Measurements from ENCODE around the gene SNX27. TPM values are rescaled to one million over a fixed set of nuclear protein-coding genes. Genes with fewer than 3 reads are reported as not detected.

SNX27 gene
- total and polyA plus RNA-seq, 10 of the 15 experiments (the other 5 are each of a cell fraction or from before 2014, with no cell fraction given): 3.8 to 21.8 (median 12.5) TPM

- DNase-seq (ENCODE audit: low read depth, low spot score): no peak
- ChIA-PET SMC1A (ENCODE audit: uncharacterized antibody, unreplicated experiment) (interaction anchor here (0.9 to 1.3 kb wide), 3 partner anchors 9 to 15 kb away, joined by 3 to 5 read pairs (median 3); no protein-coding TSS in a partner anchor), POLR2A (interaction anchor here (0.6 kb wide), 1 partner anchor 26 kb away, joined by 3 read pairs; no protein-coding TSS in a partner anchor), CTCF (interaction anchor here (1.0 to 1.8 kb wide), 3 partner anchors 13 to 154 kb away, joined by 3 to 5 read pairs (median 4); partner anchors contain the start of gene MRPL9), RAD21 (ENCODE audit: unreplicated experiment) (no interaction called here)
- in situ Hi-C loops (cut with MboI): no loop called here
- intact Hi-C loops (cut with micrococcal nuclease; ENCODE audit: unreplicated experiment): no loop called here
- BruUV-seq (replicated peaks): no TSS peak
- Histone ChIP-seq H3K4me1 (ENCODE audit: control insufficient read depth, insufficient read depth, low read length) (no peaks in the 10 kb centered on the region), H3K9ac (ENCODE audit: control insufficient read depth, insufficient read depth, low read length) (no peak overlapping the region), H2AFZ (ENCODE audit: control insufficient read depth, low read depth, low read length) (no peak overlapping the region), H3K4me3 (no peak overlapping the region), H3K9me3 (replicated peaks; ENCODE audit: control insufficient read depth, insufficient read depth, low read length) (no peaks in the 10 kb centered on the region), H3K27ac (ENCODE audit: control insufficient read depth, insufficient read depth) (no peak overlapping the region), H3K79me2 (ENCODE audit: control insufficient read depth, insufficient read depth, low read length) (peaks cover 15% of the 10 kb centered on the region), H3K4me2 (ENCODE audit: control insufficient read depth, insufficient read depth) (no peak overlapping the region), H3K27me3 (replicated peaks in 1 of 2; ENCODE audit: control insufficient read depth in 2 of 2, insufficient read depth in 2 of 2, low read length in 1 of 2) (no peaks in the 10 kb centered on the region), H3K36me3 (ENCODE audit: control insufficient read depth in 2 of 2, insufficient read depth in 2 of 2, low read length in 1 of 2) (no peaks in the 10 kb centered on the region), H4K20me1 (ENCODE audit: control insufficient read depth, insufficient read depth) (no peaks in the 10 kb centered on the region)
- TF ChIP-seq IRF3 (IDR thresholded peaks at IDR 0.05) (no peak), WRNIP1 (IDR thresholded peaks at IDR 0.05; ENCODE audit: borderline replicate concordance, low read depth, low read length) (no peak), HDAC6 (IDR thresholded peaks at IDR 0.05; ENCODE audit: unreplicated experiment) (no peak), SMAD1 (IDR thresholded peaks at IDR 0.05; ENCODE audit: low read depth, partially characterized antibody) (no peak), CHD4 (IDR thresholded peaks at IDR 0.05) (no peak), ATF2 (IDR thresholded peaks at IDR 0.05; ENCODE audit: low read length) (no peak), ZNF592 (IDR thresholded peaks at IDR 0.05) (no peak), MEF2A (IDR thresholded peaks at IDR 0.05; ENCODE audit: insufficient read depth, low read depth, low read length) (no peak), ZNF384 (IDR thresholded peaks at IDR 0.05; ENCODE audit: borderline replicate concordance, low read depth, low read length) (no peak), BMI1 (IDR thresholded peaks at IDR 0.05; ENCODE audit: borderline replicate concordance) (no peak), POLR2AphosphoS2 (IDR thresholded peaks at IDR 0.05; ENCODE audit: low read depth, low read length) (no peak), ESRRA (IDR thresholded peaks at IDR 0.05; ENCODE audit: low read length) (no peak), NR2F1 (conservative IDR thresholded peaks at IDR 0.05) (no peak), E4F1 (IDR thresholded peaks at IDR 0.05; ENCODE audit: borderline replicate concordance, partially characterized antibody) (no peak), NFYB (IDR thresholded peaks at IDR 0.05; ENCODE audit: insufficient read depth, low read depth, low read length) (no peak)
- ATAC-seq: no peak
- FAIRE-seq: no peak
- WGBS (ENCODE audit: insufficient coverage, insufficient replicate concordance, low lambda C conversion rate, missing lambda C conversion rate): 62% methylated on average over 3 of the region's 3 CpGs
These were observed 1.7 kb upstream of the SNX27 start for GRCh38 chr1:151610142-151610541.
